Upper lobe of left lung (tissue), 4 donors: ENCODE results near the gene ABCF3.

Experiments used
- CTCF ChIP-seq, 6 experiments: fragments of 450-650 bp in 4 of 6; fragments of 200-600 bp in 2 of 6; sonication (generic) in 2 of 6; IDR thresholded peaks; one replicate each; pipeline ENCODE4 v1.5.1; 2016 to 2019; ENCODE audit warnings: antibody characterized with exemption in 6 of 6
- EP300 ChIP-seq, 4 donors: sonication (generic); formaldehyde crosslinking; IDR thresholded peaks; one replicate each; pipeline ENCODE4 v1.5.1; 2017; ENCODE audit warnings: antibody characterized with exemption in 4 of 4, control low read depth in 2 of 4
- POLR2A ChIP-seq, 4 donors: fragments of 450-650 bp; IDR thresholded peaks; one replicate each; pipeline ENCODE4 v1.5.1; 2016 to 2017; ENCODE audit warnings: antibody characterized with exemption in 4 of 4, mild to moderate bottlenecking in 2 of 4
- POLR2AphosphoS5 ChIP-seq, 2 donors: sonication (generic); formaldehyde crosslinking; IDR thresholded peaks; one replicate each; pipeline ENCODE4 v1.5.1; 2017; ENCODE audit warnings: antibody characterized with exemption in 2 of 2

GRCh38 chr3:184177331-184177731, 8.7 kb upstream of the ABCF3 start:
- TF ChIP-seq CTCF (IDR thresholded peaks at IDR 0.05) (no peak), POLR2A (IDR thresholded peaks at IDR 0.05) (no peak), POLR2AphosphoS5 (IDR thresholded peaks at IDR 0.05) (no peak), EP300 (IDR thresholded peaks at IDR 0.05) (no peak)
